ENCODE results near the gene SLC9C1. TPM values are rescaled to one million over a fixed set of nuclear protein-coding genes. Genes with fewer than 3 reads are reported as not detected.

The SLC9C1 gene
- total RNA-seq, 2 experiments from 2014 or later = not detected

GRCh38 chr3:112230033-112230432, 64.0 kb downstream of the SLC9C1 start:
- ATAC-seq (no peak), DNase-seq (no peak)
- POLR2A ChIA-PET = no interaction called here
- intact Hi-C loops (cut with micrococcal nuclease) = no loop called here
- CTCF ChIA-PET = no interaction called here
- Mint-ChIP-seq H3K36me3 (ENCODE audit: low read depth) (no peaks in the 10 kb centered on the region), H3K4me3 (no peak overlapping the region), H3K27ac (no peak overlapping the region), H3K27me3 (no peaks in the 10 kb centered on the region), H3K4me1 (ENCODE audit: low read depth) (peaks cover 3% of the 10 kb centered on the region), H3K9me3 (peaks cover 2% of the 10 kb centered on the region)
- no peak for TF ChIP-seq CTCF (IDR thresholded peaks at IDR 0.05)

DNA sequence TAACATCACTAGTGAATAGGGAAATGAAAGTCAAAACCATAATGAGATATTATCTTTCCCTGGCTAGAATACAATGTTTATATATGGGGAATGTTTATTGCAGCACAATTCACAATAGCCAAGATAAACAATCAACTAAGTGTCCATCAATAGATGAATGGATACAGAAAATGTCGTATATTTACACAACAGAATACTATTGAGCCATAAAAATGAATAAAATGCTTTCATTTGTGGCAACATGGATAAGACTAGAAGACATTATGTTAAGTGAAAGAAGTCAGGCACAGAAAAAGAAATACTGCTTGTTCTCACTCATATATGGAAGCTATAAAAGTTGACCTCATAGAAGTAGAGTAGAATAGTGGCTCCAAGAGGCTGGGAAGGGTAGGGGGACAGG, 65.2 kb downstream of the SLC9C1 start:
- peaks cover 11% of the 10 kb centered on the region for H3K9me3 Mint-ChIP-seq
- POLR2A ChIA-PET = no interaction called here
- intact Hi-C loops (cut with micrococcal nuclease) = no loop called here
- DNase-seq = no peak
- CTCF ChIA-PET = interaction anchor here (0.7 kb wide), 1 partner anchor 650 kb away, joined by 3 read pairs; no protein-coding TSS in a partner anchor
- TF ChIP-seq CTCF (IDR thresholded peaks at IDR 0.05) = no peak
- H3K4me3 Mint-ChIP-seq = no peak overlapping the region
- H3K27ac Mint-ChIP-seq = no peak overlapping the region
- ATAC-seq = no peak
- peaks cover 3% of the 10 kb centered on the region for H3K36me3 Mint-ChIP-seq (ENCODE audit: low read depth)
- H3K4me1 Mint-ChIP-seq (ENCODE audit: low read depth) = peaks cover 3% of the 10 kb centered on the region
- no peaks in the 10 kb centered on the region for H3K27me3 Mint-ChIP-seq

- intact Hi-C loops (cut with micrococcal nuclease) = no loop called here
Observed at GRCh38 chr3:112200317-112200666, 93.7 kb downstream of the SLC9C1 start.

GRCh38 chr3:112199622-112200316, 94.2 kb downstream of the SLC9C1 start:
- no peaks in the 10 kb centered on the region for H3K4me1 Mint-ChIP-seq (ENCODE audit: low read depth)
- no peak overlapping the region for H3K27ac Mint-ChIP-seq
- DNase-seq (no peak), ATAC-seq (no peak)
- intact Hi-C loops (cut with micrococcal nuclease) = no loop called here
- H3K36me3 Mint-ChIP-seq (ENCODE audit: low read depth) = peaks cover 2% of the 10 kb centered on the region
- no peaks in the 10 kb centered on the region for H3K9me3 Mint-ChIP-seq
- TF ChIP-seq CTCF (IDR thresholded peaks at IDR 0.05) = no peak
- ChIA-PET CTCF (interaction anchor here (1.6 to 1.9 kb wide), 2 partner anchors 88 to 94 kb away, joined by 7 read pairs; partner anchors contain the start of gene SLC9C1), POLR2A (no interaction called here)
- H3K4me3 Mint-ChIP-seq = no peak overlapping the region
- peaks cover 2% of the 10 kb centered on the region for H3K27me3 Mint-ChIP-seq

More at GRCh38 chr3:112200317-112200666, 93.7 kb downstream of the SLC9C1 start:
- Mint-ChIP-seq H3K36me3 (ENCODE audit: low read depth) (peaks cover 2% of the 10 kb centered on the region), H3K9me3 (no peaks in the 10 kb centered on the region), H3K4me3 (no peak overlapping the region), H3K4me1 (ENCODE audit: low read depth) (no peaks in the 10 kb centered on the region), H3K27ac (no peak overlapping the region), H3K27me3 (peaks cover 2% of the 10 kb centered on the region)
- no peak for TF ChIP-seq CTCF (IDR thresholded peaks at IDR 0.05)
- ATAC-seq = no peak
- ChIA-PET POLR2A (no interaction called here), CTCF (interaction anchor here (1.6 to 1.9 kb wide), 2 partner anchors 89 to 93 kb away, joined by 7 read pairs; partner anchors contain the start of gene SLC9C1)
- DNase-seq = no peak

DNA sequence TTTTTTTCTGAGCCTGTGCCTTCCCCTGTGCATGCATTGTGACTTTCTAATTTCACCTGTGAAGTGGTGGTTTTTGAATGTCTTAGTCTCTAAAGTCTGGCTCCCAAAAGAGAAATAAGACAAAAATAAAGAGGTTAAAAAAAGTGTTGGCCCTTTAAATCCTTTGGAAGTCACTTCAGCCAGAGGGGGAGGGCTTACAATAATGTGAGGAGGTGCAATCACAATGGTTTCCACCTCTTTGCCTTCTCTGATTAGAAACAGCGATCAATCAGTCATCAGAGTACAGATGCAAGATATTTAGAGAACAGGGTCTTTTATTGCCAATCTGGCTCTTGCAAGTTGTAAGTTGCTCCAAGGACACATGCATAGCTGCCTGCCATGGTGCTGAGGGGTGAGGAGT, 96.9 kb downstream of the SLC9C1 start:
- Mint-ChIP-seq H3K36me3 (ENCODE audit: low read depth) (peaks cover 4% of the 10 kb centered on the region), H3K9me3 (peaks cover 16% of the 10 kb centered on the region), H3K27me3 (no peaks in the 10 kb centered on the region), H3K4me3 (no peak overlapping the region), H3K4me1 (ENCODE audit: low read depth) (no peaks in the 10 kb centered on the region), H3K27ac (no peak overlapping the region)
- TF ChIP-seq CTCF (IDR thresholded peaks at IDR 0.05) = no peak
- CTCF ChIA-PET = no interaction called here
- POLR2A ChIA-PET = no interaction called here
- DNase-seq (no peak), ATAC-seq (no peak)
- intact Hi-C loops (cut with micrococcal nuclease) = no loop called here

All from activated CD8-positive, alpha-beta T cell treated with anti-CD3 and anti-CD28 coated beads for 36 hours (primary cell).